Activated CD8-positive, alpha-beta memory T cell treated with anti-CD3 and anti-CD28 coated beads for 4 hours (primary cell): ENCODE measurements around the gene PRR27.
"Not testable (repeated sequence)": the region's sequence is repeated elsewhere in the genome, so short reads cannot be mapped to it uniquely, and the experiment has no call there.

Source experiments
- DNase-seq, 2 donors: peaks; one replicate each; pipeline ENCODE4 v3.0.0-alpha.2; 2020; ENCODE audit warnings: low read depth in 2 of 2

The PRR27 gene

DNA sequence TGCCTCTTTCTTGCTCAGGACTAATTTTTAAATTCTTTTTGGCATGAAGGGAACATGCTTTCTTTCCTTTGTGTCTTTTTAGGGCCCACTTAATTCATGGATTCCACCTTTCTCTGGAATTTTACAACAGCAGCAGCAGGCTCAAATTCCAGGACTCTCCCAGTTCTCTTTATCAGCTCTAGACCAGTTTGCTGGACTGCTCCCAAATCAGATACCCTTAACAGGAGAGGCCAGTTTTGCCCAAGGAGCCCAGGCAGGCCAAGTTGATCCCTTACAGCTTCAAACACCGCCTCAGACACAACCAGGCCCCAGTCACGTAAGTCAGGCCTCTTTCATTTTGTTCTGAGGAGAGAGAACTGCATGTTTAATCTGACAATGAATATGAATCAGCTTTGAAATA, 43.8 kb downstream of the PRR27 start:
- DNase-seq: no peak

DNA sequence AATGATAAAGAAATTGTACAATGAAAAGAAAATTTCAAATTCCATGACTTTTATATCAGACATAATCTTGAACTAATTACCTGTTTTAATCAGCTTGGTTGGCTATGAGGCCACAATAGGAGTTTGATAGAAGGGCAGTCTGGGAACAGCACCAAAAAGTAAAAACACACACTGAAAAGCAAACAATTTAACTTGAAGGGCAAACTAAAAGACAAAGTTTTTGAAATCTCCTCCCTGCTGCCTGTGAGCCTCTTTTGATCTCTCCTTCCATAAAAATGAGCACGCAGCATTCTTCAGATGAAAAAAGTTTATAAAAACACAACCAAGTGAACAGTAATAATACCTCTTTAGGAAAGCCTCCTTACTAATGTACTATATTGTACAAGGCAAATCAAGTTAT, 49.6 kb downstream of the PRR27 start:
- no peak for DNase-seq

DNA sequence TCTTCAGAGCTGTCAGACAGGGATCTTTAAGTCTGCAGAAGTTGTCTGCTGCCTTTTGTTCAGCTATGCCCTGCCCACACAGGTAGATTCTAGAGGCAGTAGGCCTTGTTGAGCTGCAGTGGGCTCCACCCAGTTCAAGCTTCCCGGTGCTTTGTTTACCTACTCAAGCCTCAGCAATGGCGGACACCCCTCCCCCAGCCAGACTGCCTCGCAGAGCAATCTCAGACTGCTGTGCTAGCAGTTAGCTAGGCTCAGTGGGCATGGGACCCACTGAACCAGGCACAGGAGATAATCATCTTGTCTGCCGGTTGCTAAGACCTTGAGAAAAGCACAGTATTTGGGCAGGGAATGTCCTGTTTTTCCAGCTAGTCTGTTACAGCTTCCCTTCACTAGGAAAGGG, 58.7 kb downstream of the PRR27 start:
- DNase-seq: not testable (repeated sequence)
